ENCODE measurements around the gene RPS16. TPM values are rescaled to one million over a fixed set of nuclear protein-coding genes. Genes with fewer than 3 reads are reported as not detected.

RPS16 gene
- total and polyA plus RNA-seq, 2 of the 8 experiments (the other 6 are each of a cell fraction or from before 2014, with no cell fraction given) = 2,433 to 7,810 TPM

GRCh38 chr19:39405261-39405957 lies 30.3 kb downstream of the RPS16 start:
- Histone ChIP-seq H3K36me3 (ENCODE audit: control insufficient read depth in 2 of 4, insufficient read depth in 4 of 4, low read length in 3 of 4) (peaks cover 0 to 5% (median 0%) of the 10 kb centered on the region in 4 experiments; a peak in 1 of 8 replicates), H3K56ac (replicated peaks; ENCODE audit: insufficient read length, low read depth, low read length) (no peak overlapping the region), H3K4me1 (replicated peaks in 1 of 4; ENCODE audit: control insufficient read depth in 3 of 4, insufficient read depth in 4 of 4, low read length in 3 of 4) (peaks cover 0 to 41% (median 25%) of the 10 kb centered on the region in 4 experiments; a peak in 6 of 7 replicates), H3K14ac (ENCODE audit: insufficient read length) (no peak overlapping the region), H4K5ac (ENCODE audit: insufficient read length, low read depth, low read length) (no peak overlapping the region), H2BK20ac (ENCODE audit: low read length) (no peak overlapping the region), H2BK120ac (replicated peaks; ENCODE audit: low read depth, low read length) (no peak overlapping the region), H2AK5ac (ENCODE audit: low read depth, low read length) (no peak overlapping the region), H3K4ac (replicated peaks; ENCODE audit: insufficient read length, low read depth, low read length) (no peak overlapping the region), H2AFZ (ENCODE audit: low read length) (no peak overlapping the region), H4K20me1 (replicated peaks in 1 of 2; ENCODE audit: control insufficient read depth in 1 of 2, insufficient read depth in 2 of 2, low read length in 2 of 2) (peaks cover 0 to 5% of the 10 kb centered on the region in 2 experiments), H3K27me3 (replicated peaks in 1 of 4; ENCODE audit: control insufficient read depth in 3 of 4, extremely low read depth in 1 of 4, insufficient read depth in 3 of 4, low read length in 3 of 4) (no peaks in the 10 kb centered on the region), H3K79me2 (ENCODE audit: control insufficient read depth in 1 of 2, insufficient read depth in 2 of 2, low read length in 2 of 2) (peaks cover 0 to 20% of the 10 kb centered on the region in 2 experiments; a peak in 1 of 4 replicates), H3K4me2 (ENCODE audit: insufficient read depth in 1 of 2, low read depth in 2 of 2, low read length in 2 of 2) (peak overlapping the region; percentile 73 to 84; a peak in 1 of 4 replicates), H2BK15ac (ENCODE audit: low read length) (peak overlapping the region; percentile 88), H3K4me3 (ENCODE audit: extremely low read depth in 1 of 4, insufficient read depth in 2 of 4, low read depth in 3 of 4, low read length in 4 of 4) (peak overlapping the region in 1 of 4 experiments; percentile 84; a peak in 1 of 8 replicates), H2BK5ac (ENCODE audit: low read depth, low read length) (no peak overlapping the region), H3K79me1 (ENCODE audit: low read depth, low read length) (no peaks in the 10 kb centered on the region), H3K23ac (ENCODE audit: insufficient read length) (no peak overlapping the region), H4K91ac (replicated peaks; ENCODE audit: insufficient read length, low read length) (no peak overlapping the region), H3K9me3 (ENCODE audit: insufficient read depth in 2 of 2, low read depth in 1 of 2, low read length in 1 of 2) (no peaks in the 10 kb centered on the region), H3K27ac (ENCODE audit: low read depth, low read length) (no peak overlapping the region), H2BK12ac (ENCODE audit: low read depth, low read length) (peak overlapping the region; percentile 22; the same call in 1 of the 2 replicates), H3K18ac (ENCODE audit: extremely low read depth, low read length) (no peak overlapping the region; the same call in 1 of the 2 replicates), H4K8ac (ENCODE audit: extremely low read depth, insufficient read depth, low read length) (no peak overlapping the region), H3K9ac (replicated peaks in 1 of 4; ENCODE audit: extremely low read depth in 1 of 4, low read depth in 3 of 4, low read length in 3 of 4) (no peak overlapping the region), H3K23me2 (ENCODE audit: low read depth, low read length) (peaks cover 23% of the 10 kb centered on the region; the same call in 1 of the 2 replicates)
- POLR2A ChIA-PET (ENCODE audit: partially characterized antibody) = interaction anchor here (1.3 to 14.3 kb wide), 5 partner anchors 9 to 29 kb away, joined by 3 to 234 read pairs (median 28); partner anchors contain the start of genes MED29, PAF1 and RPS16
- TF ChIP-seq CHD2 (IDR thresholded peaks at IDR 0.05; ENCODE audit: low read length) (no peak), RAD21 (IDR thresholded peaks at IDR 0.05 in 1 of 2, conservative IDR thresholded peaks at IDR 0.05 in 1 of 2; ENCODE audit: low read depth in 2 of 2, low read length in 2 of 2) (no peak), SRF (IDR thresholded peaks at IDR 0.05; ENCODE audit: low read depth, low read length) (peak; percentile 78), RXRA (IDR thresholded peaks at IDR 0.05; ENCODE audit: insufficient read depth, low read depth, low read length) (no peak)
- DNase-seq (ENCODE audit: low read depth in 1 of 2, low spot score in 2 of 2) (no peak), FAIRE-seq (no peak)
- CTCF ChIA-PET (ENCODE audit: partially characterized antibody) = interaction anchor here (0.6 to 1.0 kb wide), 3 partner anchors 14 to 517 kb away, joined by 3 to 4 read pairs (median 3); no protein-coding TSS in a partner anchor
- 88% methylated on average over 15 of the region's 17 CpGs; no CpG with 5 or more reads in 1 of the 2 experiments for WGBS, 2 experiments (ENCODE audit: extremely low coverage in 1 of 2, insufficient coverage in 1 of 2, insufficient read length in 1 of 2, insufficient replicate concordance in 2 of 2, low coverage in 1 of 2, low lambda C conversion rate in 2 of 2, missing lambda C conversion rate in 1 of 2)

All from H1 (cell line).